Neural cell (in vitro differentiated cells): Measurements from ENCODE around the gene NSG2. TPM values are rescaled to one million over a fixed set of nuclear protein-coding genes. Genes with fewer than 3 reads are reported as not detected.

Source experiments
- H2AFZ ChIP-seq: fragments of 200-600, 300-800 bp; sonication (generic), shearing (Covaris generic); 2 replicates; pipeline ENCODE4 v1.6.0; 2014; ENCODE audit warnings: low read depth, mild to moderate bottlenecking, antibody characterized with exemption, low read length, moderate library complexity
- H3F3A ChIP-seq: fragments of 200-600 bp; shearing (Covaris generic); 2 replicates; pipeline ENCODE4 v1.6.1; 2016; ENCODE audit warnings: mild to moderate bottlenecking, moderate library complexity, mixed read lengths, antibody characterized with exemption, low read length; ENCODE audit not compliant: insufficient read depth, poor library complexity, severe bottlenecking
- H3K27ac ChIP-seq: fragments of 200-600, 300-800 bp; sonication (generic), shearing (Covaris generic); 2 replicates; pipeline ENCODE4 v1.5.1; 2014; ENCODE audit warnings: mild to moderate bottlenecking, low read length, moderate library complexity
- H3K27me3 ChIP-seq: fragments of 300-800, 200-600 bp; sonication (generic), shearing (Covaris generic); 2 replicates; pipeline ENCODE4 v1.6.0; 2014; ENCODE audit warnings: mild to moderate bottlenecking, low read depth, low read length, moderate library complexity; ENCODE audit not compliant: insufficient read depth
- H3K36me3 ChIP-seq: fragments of 300-800, 200-600 bp; sonication (generic), shearing (Covaris generic); 2 replicates; pipeline ENCODE4 v1.5.1; 2014; ENCODE audit warnings: mild to moderate bottlenecking, antibody characterized with exemption, low read length, moderate library complexity; ENCODE audit not compliant: insufficient read depth
- H3K4me2 ChIP-seq: fragments of 300-800, 200-600 bp; sonication (generic), shearing (Covaris generic); 2 replicates; pipeline ENCODE4 v1.6.0; 2014; ENCODE audit warnings: mild to moderate bottlenecking, low read length
- H3K4me3 ChIP-seq: fragments of 300-800, 200-600 bp; sonication (generic), shearing (Covaris generic); 2 replicates; pipeline ENCODE4 v1.5.1; 2014; ENCODE audit warnings: mild to moderate bottlenecking, low read length, moderate library complexity
- H3K79me2 ChIP-seq: fragments of 200-600 bp; shearing (Covaris generic); replicated peaks from 2 replicates; pipeline ENCODE4 v1.6.0; 2014; ENCODE audit warnings: mild to moderate bottlenecking, low read length, moderate library complexity; ENCODE audit not compliant: insufficient read depth
- H3K9ac ChIP-seq: fragments of 300-800, 200-600 bp; sonication (generic), shearing (Covaris generic); 2 replicates; pipeline ENCODE4 v1.6.1; 2016; ENCODE audit warnings: mild to moderate bottlenecking, low read length, mixed read lengths
- H3K9me2 ChIP-seq: fragments of 200-600 bp; shearing (Covaris generic); 2 replicates; pipeline ENCODE4 v1.6.1; 2016; ENCODE audit warnings: mild to moderate bottlenecking, low read length, mixed read lengths; ENCODE audit not compliant: insufficient read depth
- H3K9me3 ChIP-seq: fragments of 200-600, 300-800 bp; sonication (generic), shearing (Covaris generic); 2 replicates; pipeline ENCODE4 v1.6.1; 2016; ENCODE audit warnings: mild to moderate bottlenecking, mixed run types, low read length, moderate library complexity, mixed read lengths
- H4K20me1 ChIP-seq: fragments of 200-600 bp; shearing (Covaris generic); 2 replicates; pipeline ENCODE4 v1.6.1; 2016; ENCODE audit warnings: mild to moderate bottlenecking, mixed run types; ENCODE audit not compliant: insufficient read depth
- CTCF ChIP-seq: fragments of 450-650 bp; IDR thresholded peaks from 2 replicates; pipeline ENCODE4 v1.5.1; 2014; ENCODE audit warnings: antibody characterized with exemption, mild to moderate bottlenecking, moderate library complexity; ENCODE audit not compliant: poor library complexity, severe bottlenecking
- EP300 ChIP-seq: fragments of 450-650 bp; conservative IDR thresholded peaks from 2 replicates; pipeline ENCODE4 v1.6.1; 2014; ENCODE audit warnings: antibody characterized with exemption, mild to moderate bottlenecking, moderate library complexity; ENCODE audit not compliant: poor library complexity, severe bottlenecking
- EZH2 ChIP-seq: fragments of 200-600, 300-800 bp; shearing (Covaris generic), sonication (generic); IDR thresholded peaks from 2 replicates; pipeline ENCODE4 v1.6.1; 2014; ENCODE audit warnings: antibody characterized with exemption, low read length, borderline replicate concordance, mild to moderate bottlenecking; ENCODE audit not compliant: insufficient read depth, poor library complexity, severe bottlenecking
- MXI1 ChIP-seq: fragments of 450-650 bp; conservative IDR thresholded peaks from 2 replicates; pipeline ENCODE4 v1.6.1; 2014; ENCODE audit warnings: antibody characterized with exemption, mild to moderate bottlenecking; ENCODE audit not compliant: poor library complexity, severe bottlenecking
- POLR2AphosphoS5 ChIP-seq: IDR thresholded peaks from 2 replicates; pipeline ENCODE4 v1.6.1; 2012
- RAD21 ChIP-seq: fragments of 450-650 bp; conservative IDR thresholded peaks from 2 replicates; pipeline ENCODE4 v1.6.1; 2014; ENCODE audit warnings: antibody characterized with exemption, mild to moderate bottlenecking, moderate library complexity
- REST ChIP-seq: IDR thresholded peaks from 2 replicates; pipeline ENCODE4 v1.6.1; 2012; ENCODE audit warnings: borderline replicate concordance
- SMC3 ChIP-seq: fragments of 450-650 bp; conservative IDR thresholded peaks from 2 replicates; pipeline ENCODE4 v1.6.1; 2014; ENCODE audit warnings: antibody characterized with exemption, mild to moderate bottlenecking, moderate library complexity; ENCODE audit not compliant: poor library complexity
- TAF1 ChIP-seq: IDR thresholded peaks from 2 replicates; pipeline ENCODE4 v1.6.1; 2012; ENCODE audit warnings: low read depth
- polyA minus RNA-seq: library from RNA; depleted of rRNA, polyadenylated mRNA; stranded (reverse); fragments of >200 nt; gene quantifications from 2 replicates; pipeline ENCODE4 v1.2.3, GENCODE V29; 2014
- polyA plus RNA-seq: library from polyadenylated mRNA; depleted of rRNA; stranded (reverse); fragments of >200 nt; gene quantifications from 2 replicates; pipeline ENCODE4 v1.2.3, GENCODE V29; 2014

Gene NSG2
- 1,581 and 1,761 TPM in 2 replicates for polyA plus RNA-seq
- 952 and 958 TPM in 2 replicates for polyA minus RNA-seq

- H3K9me2 ChIP-seq: no peaks in the 10 kb centered on the region
- H3K36me3 ChIP-seq: peaks cover 8% of the 10 kb centered on the region
- H4K20me1 ChIP-seq: no peaks in the 10 kb centered on the region
- H3F3A ChIP-seq: no peaks in the 10 kb centered on the region
- H3K27ac ChIP-seq: peak within 1 kb of the TSS; percentile 93
- peak within 1 kb of the TSS; percentile 93 for H3K9ac ChIP-seq
- no peaks in the 10 kb centered on the region for H3K27me3 ChIP-seq
- TF ChIP-seq EP300 (peak; percentile 50), CTCF (peak; percentile 99), TAF1 (peak; percentile 62), RAD21 (peak; percentile 100), REST (peak; percentile 97), MXI1 (peak; percentile 89), SMC3 (peak; percentile 100), EZH2 (no peak), POLR2AphosphoS5 (peak; percentile 94)
- H3K9me3 ChIP-seq: no peaks in the 10 kb centered on the region
- H3K4me2 ChIP-seq: peak within 1 kb of the TSS; percentile 62
- peaks cover 36% of the 10 kb centered on the region for H3K79me2 ChIP-seq
- H3K4me3 ChIP-seq: peak within 1 kb of the TSS; percentile 83
- H2AFZ ChIP-seq: peak within 1 kb of the TSS; percentile 24
These were observed at the start of gene NSG2 for GRCh38 chr5:174045470-174046025. NSG2 (plus strand) TSS chr5:174045706; CDS start chr5:174046756, 1,050 bp downstream.

- H4K20me1 ChIP-seq: no peaks in the 10 kb centered on the region
- H3F3A ChIP-seq: no peaks in the 10 kb centered on the region
- no peak overlapping the region for H3K4me2 ChIP-seq
- no peaks in the 10 kb centered on the region for H3K27me3 ChIP-seq
- no peak overlapping the region for H2AFZ ChIP-seq
- no peaks in the 10 kb centered on the region for H3K9me2 ChIP-seq
- TF ChIP-seq CTCF (no peak), POLR2AphosphoS5 (no peak), REST (no peak), RAD21 (no peak), SMC3 (no peak), TAF1 (no peak), MXI1 (no peak), EZH2 (no peak)
- H3K9me3 ChIP-seq: no peaks in the 10 kb centered on the region
- H3K4me3 ChIP-seq: no peak overlapping the region
- no peaks in the 10 kb centered on the region for H3K79me2 ChIP-seq
- H3K36me3 ChIP-seq: no peaks in the 10 kb centered on the region
- H3K9ac ChIP-seq: no peak overlapping the region
- H3K27ac ChIP-seq: no peak overlapping the region
These were observed 48.2 kb upstream of the NSG2 start for GRCh38 chr5:173997331-173997730.
